NCI-H510A (cell line): Measurements from ENCODE around the gene LRMDA.
A peak's percentile ranks its signal among the peaks of the same experiment; 100 is the strongest.

Source experiments
- DNase-seq: peaks from one replicate; lab custom pipeline; 2025; lab: John Stamatoyannopoulos, UW

Gene LRMDA

DNA sequence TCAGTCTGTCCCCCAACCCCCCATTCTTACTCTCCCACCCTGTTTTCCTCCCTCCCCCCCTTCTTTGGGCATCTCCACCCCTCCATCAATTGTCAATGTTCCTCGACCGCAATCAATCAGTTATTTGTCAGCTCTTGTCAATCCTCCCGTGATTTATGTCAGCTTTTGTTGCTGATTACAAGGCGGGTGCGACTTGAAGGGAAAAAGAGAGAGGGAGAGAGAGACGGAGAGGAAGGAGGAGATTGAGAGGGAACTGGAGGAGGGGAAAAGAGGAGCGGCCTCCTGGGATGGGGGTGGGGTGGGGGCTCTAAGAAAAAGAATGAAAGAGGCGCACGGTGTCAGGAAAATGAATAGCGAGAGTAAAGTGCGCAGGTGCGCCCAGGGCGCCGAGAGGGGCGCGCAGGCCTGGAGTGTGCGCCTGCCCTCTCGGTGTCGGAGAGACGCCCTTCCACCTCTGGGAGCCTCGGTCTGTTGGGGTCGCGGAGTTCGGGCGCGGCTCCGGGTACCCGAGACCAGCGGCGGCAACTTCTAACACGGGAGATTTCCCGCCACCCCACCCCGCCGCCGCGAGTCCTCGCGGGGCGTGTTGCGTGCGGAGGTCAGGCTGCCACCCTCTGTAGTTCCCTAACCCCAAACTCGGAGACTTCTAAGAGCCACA, 28.8 kb upstream of the LRMDA start:
- DNase-seq = peak; percentile 82

DNA sequence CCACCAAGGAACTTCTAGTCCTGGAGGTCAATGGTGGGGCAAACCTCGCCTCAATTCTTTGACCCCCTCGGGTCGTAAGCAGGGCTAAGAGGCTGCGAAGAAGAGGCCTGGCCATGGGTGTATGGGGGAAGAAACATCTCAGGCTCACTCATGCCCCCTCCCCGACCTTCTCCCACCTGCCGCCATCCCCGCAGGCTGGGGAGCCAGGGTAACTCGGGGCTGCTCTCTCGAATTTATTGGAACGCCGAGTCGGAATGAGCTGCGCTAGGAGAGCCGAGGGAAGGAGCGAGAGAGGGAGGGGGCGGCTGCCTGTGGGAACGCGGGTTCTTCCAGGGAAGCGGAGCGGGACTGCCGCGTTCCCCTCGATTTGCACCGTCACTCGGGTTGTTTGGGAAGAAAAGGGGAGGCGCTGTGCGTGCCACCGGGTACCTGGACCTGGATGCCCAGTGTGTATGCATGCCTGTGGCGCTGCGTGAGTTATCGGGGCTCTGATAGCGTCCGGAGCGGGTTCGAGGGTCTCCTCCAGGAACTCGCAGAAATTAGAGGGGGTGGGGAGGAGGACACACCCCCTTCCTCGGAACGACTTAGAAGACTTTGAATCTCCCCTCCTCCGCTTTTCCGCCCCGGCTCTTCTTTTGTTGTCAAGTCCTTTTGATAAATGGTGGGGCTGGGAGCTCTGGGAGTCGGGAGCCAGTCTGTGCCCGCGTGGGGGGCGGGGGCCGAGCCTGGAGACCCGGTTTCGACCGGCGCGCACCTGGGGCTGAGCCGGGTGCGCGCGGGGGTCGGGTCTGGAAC, 28.1 kb upstream of the LRMDA start:
- DNase-seq = peak; percentile 49

GRCh38 chr10:75403939-75404814, 27.2 kb upstream of the LRMDA start:
- DNase-seq = peak; percentile 64

- peak; percentile 51 for DNase-seq
Observed at GRCh38 chr10:75404815-75405597, 26.4 kb upstream of the LRMDA start.

DNA sequence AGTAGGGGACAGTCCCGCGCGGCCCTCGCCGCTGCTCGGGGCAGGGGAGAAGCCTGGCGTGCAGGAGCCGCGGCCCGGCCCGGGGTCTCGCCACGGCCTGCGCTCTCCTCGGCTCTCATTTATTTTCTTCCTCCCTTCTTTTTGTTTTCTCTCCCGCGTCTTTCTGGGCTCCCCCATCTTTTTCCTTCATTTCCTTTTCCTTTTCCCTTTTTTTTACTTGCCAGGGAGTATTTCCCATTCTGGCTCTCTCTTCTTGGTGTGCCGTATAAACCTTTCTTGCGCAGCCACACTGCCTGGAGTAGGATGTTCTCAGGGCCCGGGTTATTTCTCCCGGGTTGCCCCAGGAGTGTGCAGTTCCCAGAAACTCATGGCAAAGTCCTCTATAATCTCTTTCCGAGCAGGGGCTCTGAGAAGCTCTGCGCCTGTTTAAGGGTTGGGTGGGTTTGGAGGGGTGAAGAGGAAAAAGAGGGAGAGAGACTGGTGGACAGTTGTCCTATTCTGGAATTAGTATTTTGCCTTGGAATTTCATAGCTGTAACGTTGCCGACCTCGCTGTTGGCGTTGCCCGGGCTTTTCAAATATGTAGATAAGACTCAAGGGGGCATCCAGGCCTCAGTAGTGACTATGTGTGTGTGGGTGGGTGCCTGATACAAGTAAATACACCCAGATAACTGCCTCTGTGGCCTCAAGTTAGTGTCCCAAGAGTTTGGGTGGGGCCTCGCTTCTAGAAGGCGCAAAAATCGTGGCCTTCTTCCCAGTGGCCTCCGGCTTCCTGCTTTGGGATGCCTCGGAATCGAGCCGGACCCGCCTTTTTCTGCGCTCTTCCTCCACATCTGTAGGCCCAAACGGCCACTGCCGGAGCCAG, 25.6 kb upstream of the LRMDA start:
- DNase-seq = no peak

DNA sequence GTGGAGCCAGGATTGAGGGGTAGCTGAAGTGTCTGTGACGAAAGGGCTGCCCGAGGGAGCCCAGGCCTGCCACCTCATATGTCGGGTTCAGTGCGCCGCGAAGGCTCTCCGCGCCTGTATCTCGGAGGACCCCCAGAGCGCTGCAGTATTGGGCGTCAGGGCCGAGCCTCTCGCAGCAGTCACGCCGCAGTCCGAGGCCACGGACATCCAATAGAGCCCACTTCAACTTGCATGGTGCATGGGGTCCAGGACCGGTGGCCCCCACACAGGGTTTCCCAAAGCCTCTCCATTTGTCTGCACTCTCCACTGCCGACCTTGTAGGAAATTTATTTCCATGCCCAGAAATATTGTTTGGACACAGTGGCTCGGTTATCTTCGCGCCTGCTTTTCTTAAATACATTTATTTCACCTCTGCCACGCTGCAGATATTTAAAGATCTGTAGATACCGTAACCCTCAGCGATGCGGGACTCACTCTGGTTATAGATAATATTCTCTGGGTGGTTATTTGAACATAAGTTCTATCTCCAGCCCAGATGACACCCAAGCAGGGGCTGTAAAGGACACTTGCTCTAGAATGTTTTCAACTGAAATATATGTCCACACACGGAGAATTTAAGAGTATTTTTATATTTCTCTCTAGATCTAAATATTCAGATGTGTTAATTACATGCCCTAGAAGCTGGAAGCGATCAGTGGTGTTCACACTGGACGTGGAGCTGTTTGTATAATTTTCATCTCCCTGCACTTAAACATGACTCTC, 24.8 kb upstream of the LRMDA start:
- no peak for DNase-seq

DNA sequence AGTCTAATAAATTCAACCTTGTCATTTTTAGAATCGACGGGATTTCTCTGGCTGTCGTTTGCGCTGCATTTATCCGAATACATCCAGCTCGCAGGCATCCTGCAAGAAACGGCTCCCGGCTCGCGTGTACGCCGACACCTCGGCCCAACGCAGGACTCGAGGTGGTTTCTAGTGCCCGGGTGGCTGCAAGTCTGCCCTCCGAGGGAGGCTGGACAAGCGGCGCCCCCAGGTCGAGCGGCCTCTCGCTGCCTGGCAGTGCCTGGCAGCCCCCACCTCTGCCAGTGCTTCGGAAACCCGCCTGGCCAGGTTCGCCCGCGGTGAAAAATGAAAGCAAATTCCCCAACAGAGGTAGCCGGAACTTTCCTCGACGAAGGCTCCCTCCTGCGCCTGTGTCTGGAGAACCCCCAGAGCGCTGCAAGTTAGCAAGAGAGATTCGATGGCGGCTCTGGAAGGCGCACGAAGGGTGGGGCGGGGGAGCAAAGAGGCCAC, 24.2 kb upstream of the LRMDA start:
- DNase-seq = no peak

GRCh38 chr10:75407713-75408508, 23.5 kb upstream of the LRMDA start:
- no peak for DNase-seq

- no peak for DNase-seq
Observed at GRCh38 chr10:75408509-75408875, 22.9 kb upstream of the LRMDA start.

GRCh38 chr10:75408911-75409885, 22.2 kb upstream of the LRMDA start:
- peak; percentile 79 for DNase-seq

DNA sequence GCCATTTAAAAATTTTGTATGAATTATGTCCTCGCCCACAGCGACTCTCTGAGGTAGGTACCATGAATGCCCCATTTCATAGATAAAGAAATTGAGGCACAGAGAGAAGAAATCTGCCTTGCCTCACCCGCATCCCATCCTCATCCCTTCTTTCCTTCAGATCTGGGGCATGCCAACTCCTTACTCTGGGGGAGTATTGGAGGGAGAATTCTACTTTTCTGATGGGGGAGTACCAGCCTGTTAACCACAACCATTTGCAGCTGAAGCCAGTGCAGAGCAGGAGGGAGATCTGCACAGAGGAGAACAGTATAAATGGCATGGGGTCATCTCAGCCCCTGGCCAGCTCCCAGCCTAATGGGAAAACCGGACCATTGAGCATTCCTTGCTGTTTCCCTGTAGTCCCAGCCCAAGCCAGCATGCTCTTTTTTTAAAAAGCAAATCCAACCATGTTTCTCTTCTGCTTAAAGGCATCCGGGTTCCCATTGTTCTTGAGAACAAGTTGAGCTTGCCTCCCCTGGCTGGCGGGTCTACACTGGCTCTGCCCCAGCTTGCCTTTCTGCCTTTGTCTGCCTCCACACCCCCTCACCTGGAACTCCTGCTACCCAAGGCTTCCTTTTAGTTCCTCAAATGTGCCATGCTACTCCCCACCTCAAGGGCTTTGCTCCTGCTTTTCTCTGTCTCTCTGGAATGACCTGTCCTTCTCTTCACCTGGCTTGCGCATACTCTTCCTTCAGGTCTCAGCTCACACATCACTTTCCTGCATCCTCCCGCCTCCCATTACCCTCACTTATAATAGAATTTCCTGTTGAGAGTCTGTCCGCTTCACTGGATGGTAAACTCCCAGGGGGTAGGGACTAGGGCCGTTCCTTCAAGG, 21.1 kb upstream of the LRMDA start:
- no peak for DNase-seq

DNA sequence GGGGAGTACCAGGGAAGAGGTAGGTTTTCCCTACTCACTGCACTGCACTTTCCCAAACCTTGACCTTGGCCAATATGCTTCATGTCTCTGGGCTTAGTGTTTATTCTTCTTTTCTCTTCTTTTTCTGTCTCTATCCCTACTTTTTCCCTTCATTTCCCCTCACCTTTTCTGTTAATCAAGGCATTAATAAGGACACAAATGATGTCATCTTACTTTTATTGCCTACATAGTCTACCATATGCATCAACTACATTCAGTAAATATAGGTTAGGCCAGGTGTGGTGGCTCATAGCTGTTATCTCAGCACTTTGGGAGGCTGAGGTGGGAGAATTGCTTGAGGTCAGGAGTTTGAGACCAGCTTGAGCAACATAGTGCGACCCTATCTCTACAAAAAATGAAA, 16.9 kb upstream of the LRMDA start:
- no peak for DNase-seq

DNA sequence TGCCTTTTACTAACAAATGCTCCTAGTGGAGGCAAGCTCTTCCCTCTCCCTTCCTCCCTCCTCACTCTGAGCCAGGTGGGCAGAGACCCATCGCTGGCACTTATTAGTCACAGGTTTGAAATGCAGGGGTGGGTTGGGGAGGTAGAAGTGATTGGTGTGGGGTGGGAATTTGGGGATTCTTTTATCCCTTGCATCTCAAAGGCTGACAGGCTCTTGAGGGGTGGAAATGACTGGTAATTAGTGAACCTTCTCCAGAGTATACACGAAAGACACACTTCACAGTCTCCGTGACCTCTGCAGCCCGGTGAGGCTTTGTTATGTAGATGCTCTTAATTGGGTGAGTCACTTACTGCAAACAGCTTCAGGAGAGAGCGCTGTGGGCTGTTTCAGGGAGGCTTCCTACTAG, 13.9 kb upstream of the LRMDA start:
- no peak for DNase-seq

- no peak for DNase-seq
Observed at GRCh38 chr10:75418293-75418692, 13.1 kb upstream of the LRMDA start.

DNA sequence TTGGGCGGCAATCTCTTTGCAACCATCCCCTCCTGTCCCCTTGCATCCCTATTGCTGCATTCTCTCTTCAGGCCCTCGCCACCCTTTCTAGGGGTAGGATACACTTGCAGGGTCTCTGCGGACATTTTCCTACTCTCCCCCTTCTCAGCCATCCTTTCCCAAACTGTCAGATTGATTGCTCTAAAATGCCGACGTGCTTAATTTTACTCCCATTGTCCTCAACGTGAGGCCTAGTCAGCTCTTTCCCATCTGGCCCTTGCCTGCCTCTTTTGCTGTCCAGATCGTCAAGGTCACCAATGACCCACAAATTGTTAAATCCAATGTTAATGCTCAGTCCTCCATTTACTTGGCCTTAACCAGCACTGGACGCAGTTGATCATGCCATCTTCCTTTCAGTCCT, 12.7 kb upstream of the LRMDA start:
- no peak for DNase-seq

GRCh38 chr10:75422913-75423312, 8.5 kb upstream of the LRMDA start:
- no peak for DNase-seq

GRCh38 chr10:75424571-75424970, 6.9 kb upstream of the LRMDA start:
- DNase-seq = no peak
